GM12872 (cell line): ENCODE measurements around the gene EXOSC9.

Source experiments
- CTCF ChIP-seq: IDR thresholded peaks from 3 replicates; pipeline ENCODE4 v1.5.1; 2011; ENCODE audit warnings: low read depth, mild to moderate bottlenecking, low read length, moderate library complexity; ENCODE audit not compliant: insufficient read depth

Gene EXOSC9

GRCh38 chr4:121767166-121767565 lies 34.0 kb upstream of the EXOSC9 start:
- no peak for TF ChIP-seq CTCF

- no peak for TF ChIP-seq CTCF
Measured at GRCh38 chr4:121769341-121769740, 31.8 kb upstream of the EXOSC9 start.

- no peak for TF ChIP-seq CTCF
Measured at GRCh38 chr4:121771869-121772268, 29.3 kb upstream of the EXOSC9 start.

- no peak for TF ChIP-seq CTCF
Measured at GRCh38 chr4:121773883-121774282, 27.2 kb upstream of the EXOSC9 start.

GRCh38 chr4:121776610-121777401 lies 24.3 kb upstream of the EXOSC9 start:
- TF ChIP-seq CTCF = no peak

- no peak for TF ChIP-seq CTCF
Measured at GRCh38 chr4:121777625-121778024, 23.5 kb upstream of the EXOSC9 start.

- TF ChIP-seq CTCF = no peak
Measured at GRCh38 chr4:121778991-121779628, 22.0 kb upstream of the EXOSC9 start.
